Astrocyte (in vitro differentiated cells and primary cell): Measurements from ENCODE around the gene SPDL1. TPM values are rescaled to one million over a fixed set of nuclear protein-coding genes. Genes with fewer than 3 reads are reported as not detected.

ENCODE experiments used
- DNase-seq: peaks from one replicate; pipeline ENCODE4 v3.0.0-alpha.2; 2010; ENCODE audit warnings: low read depth
- FAIRE-seq: peaks from 2 replicates; lab custom pipeline; 2011; peaks lifted over from hg19 to GRCh38; lab: Jason Lieb, UNC
- H2AFZ ChIP-seq: 2 replicates; pipeline ENCODE4 v1.6.0; 2012; ENCODE audit warnings: low read depth, low read length, inconsistent platforms
- H3K27ac ChIP-seq: 2 replicates; pipeline ENCODE4 v1.5.1; 2011; ENCODE audit warnings: low read depth, low read length, inconsistent platforms
- H3K27me3 ChIP-seq: 2 replicates; pipeline ENCODE4 v1.6.0; 2011; ENCODE audit warnings: low read length, inconsistent platforms; ENCODE audit not compliant: insufficient read depth
- H3K36me3 ChIP-seq: 2 replicates; pipeline ENCODE4 v1.5.1; 2011; ENCODE audit warnings: low read length, inconsistent platforms; ENCODE audit not compliant: insufficient read depth
- H3K4me1 ChIP-seq: 2 replicates; pipeline ENCODE4 v1.5.1; 2011; ENCODE audit warnings: low read length, inconsistent platforms; ENCODE audit not compliant: insufficient read depth
- H3K4me2 ChIP-seq: 2 replicates; pipeline ENCODE4 v1.6.0; 2012; ENCODE audit warnings: low read length, inconsistent platforms
- H3K4me3 ChIP-seq: 2 replicates; pipeline ENCODE4 v1.5.1; 2011; ENCODE audit warnings: low read depth, mild to moderate bottlenecking, low read length, inconsistent platforms; ENCODE audit not compliant: insufficient read depth
- H3K79me2 ChIP-seq: 2 replicates; pipeline ENCODE4 v1.6.0; 2012; ENCODE audit warnings: mild to moderate bottlenecking, low read length, inconsistent platforms; ENCODE audit not compliant: insufficient read depth
- H3K9ac ChIP-seq: 2 replicates; pipeline ENCODE4 v1.6.0; 2012; ENCODE audit warnings: mild to moderate bottlenecking, low read length, inconsistent platforms
- H3K9me3 ChIP-seq: 2 replicates; pipeline ENCODE4 v1.5.1; 2012; ENCODE audit warnings: low read depth, mild to moderate bottlenecking, low read length, inconsistent platforms; ENCODE audit not compliant: insufficient read depth
- H4K20me1 ChIP-seq: 2 replicates; pipeline ENCODE4 v1.6.0; 2012; ENCODE audit warnings: low read length, inconsistent platforms; ENCODE audit not compliant: insufficient read depth
- H3K27ac Mint-ChIP-seq: one replicate; pipeline ENCODE4 v1.8.0; 2021; ENCODE audit warnings: mild to moderate bottlenecking, mixed read lengths; ENCODE audit not compliant: unreplicated experiment
- H3K27me3 Mint-ChIP-seq: one replicate; pipeline ENCODE4 v1.8.0; 2021; ENCODE audit warnings: low read depth, mixed read lengths; ENCODE audit not compliant: unreplicated experiment
- H3K36me3 Mint-ChIP-seq: one replicate; pipeline ENCODE4 v1.8.0; 2021; ENCODE audit warnings: low read depth, mixed read lengths; ENCODE audit not compliant: unreplicated experiment
- H3K4me1 Mint-ChIP-seq: one replicate; pipeline ENCODE4 v1.8.0; 2021; ENCODE audit warnings: low read depth, mixed read lengths; ENCODE audit not compliant: unreplicated experiment
- H3K4me3 Mint-ChIP-seq: one replicate; pipeline ENCODE4 v1.8.0; 2021; ENCODE audit warnings: mild to moderate bottlenecking, moderate library complexity, mixed read lengths; ENCODE audit not compliant: unreplicated experiment
- H3K9me3 Mint-ChIP-seq: one replicate; pipeline ENCODE4 v1.8.0; 2021; ENCODE audit warnings: mild to moderate bottlenecking, mixed read lengths; ENCODE audit not compliant: unreplicated experiment
- EZH2 ChIP-seq: IDR thresholded peaks from 2 replicates; pipeline ENCODE4 v1.6.1; 2012; ENCODE audit warnings: mild to moderate bottlenecking, low read length, inconsistent platforms; ENCODE audit not compliant: insufficient read depth
- total RNA-seq: library from RNA; stranded (reverse); gene quantifications from 2 replicates; pipeline ENCODE4 v1.2.1, GENCODE V29; 2021
- TF ChIP-seq, protein P1 (sequence below): IDR thresholded peaks from 2 replicates; pipeline ENCODE4 v1.5.1; 2011; ENCODE audit warnings: low read depth, mild to moderate bottlenecking, inconsistent platforms, low read length, moderate library complexity; ENCODE audit not compliant: insufficient read depth

The SPDL1 gene
- total RNA-seq, 1 donor from 2014 or later = 27.0 TPM

DNA sequence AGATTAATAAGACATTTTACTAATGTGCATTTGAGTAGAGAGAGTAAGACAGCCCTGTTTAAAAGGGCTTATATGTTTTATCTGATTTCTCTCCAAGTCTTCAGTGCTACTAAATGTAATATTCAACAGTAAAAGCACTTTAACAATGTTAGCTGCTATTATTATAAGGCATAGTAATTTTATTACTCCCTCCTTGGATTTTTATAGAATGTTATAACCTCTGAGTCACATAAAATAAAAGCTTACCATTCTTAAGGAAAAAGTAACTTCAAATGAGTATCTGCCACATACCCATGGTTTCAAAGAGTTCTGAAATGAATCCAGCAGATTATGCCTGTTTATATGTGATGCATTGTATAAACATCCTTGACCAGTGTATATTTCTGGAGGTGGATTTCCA, 19.0 kb downstream of the SPDL1 start:
- H3K4me1 Mint-ChIP-seq = no peaks in the 10 kb centered on the region
- TF ChIP-seq, protein P1, sequence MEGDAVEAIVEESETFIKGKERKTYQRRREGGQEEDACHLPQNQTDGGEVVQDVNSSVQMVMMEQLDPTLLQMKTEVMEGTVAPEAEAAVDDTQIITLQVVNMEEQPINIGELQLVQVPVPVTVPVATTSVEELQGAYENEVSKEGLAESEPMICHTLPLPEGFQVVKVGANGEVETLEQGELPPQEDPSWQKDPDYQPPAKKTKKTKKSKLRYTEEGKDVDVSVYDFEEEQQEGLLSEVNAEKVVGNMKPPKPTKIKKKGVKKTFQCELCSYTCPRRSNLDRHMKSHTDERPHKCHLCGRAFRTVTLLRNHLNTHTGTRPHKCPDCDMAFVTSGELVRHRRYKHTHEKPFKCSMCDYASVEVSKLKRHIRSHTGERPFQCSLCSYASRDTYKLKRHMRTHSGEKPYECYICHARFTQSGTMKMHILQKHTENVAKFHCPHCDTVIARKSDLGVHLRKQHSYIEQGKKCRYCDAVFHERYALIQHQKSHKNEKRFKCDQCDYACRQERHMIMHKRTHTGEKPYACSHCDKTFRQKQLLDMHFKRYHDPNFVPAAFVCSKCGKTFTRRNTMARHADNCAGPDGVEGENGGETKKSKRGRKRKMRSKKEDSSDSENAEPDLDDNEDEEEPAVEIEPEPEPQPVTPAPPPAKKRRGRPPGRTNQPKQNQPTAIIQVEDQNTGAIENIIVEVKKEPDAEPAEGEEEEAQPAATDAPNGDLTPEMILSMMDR = no peak
- TF ChIP-seq EZH2 = no peak
- H3K79me2 ChIP-seq = no peaks in the 10 kb centered on the region
- no peak overlapping the region for H3K27ac ChIP-seq
- no peak overlapping the region for H2AFZ ChIP-seq
- H3K4me1 ChIP-seq = no peaks in the 10 kb centered on the region
- H3K4me3 ChIP-seq = no peak overlapping the region
- H3K4me2 ChIP-seq = peak overlapping the region; percentile 9
- no peaks in the 10 kb centered on the region for H4K20me1 ChIP-seq
- H3K9me3 ChIP-seq = no peaks in the 10 kb centered on the region
- H3K27me3 ChIP-seq = no peaks in the 10 kb centered on the region
- H3K27ac Mint-ChIP-seq = no peak overlapping the region
- peaks cover 47% of the 10 kb centered on the region for H3K36me3 ChIP-seq
- H3K27me3 Mint-ChIP-seq = no peaks in the 10 kb centered on the region
- FAIRE-seq = no peak
- no peaks in the 10 kb centered on the region for H3K9me3 Mint-ChIP-seq
- H3K9ac ChIP-seq = peak overlapping the region; percentile 11
- DNase-seq = peak; percentile 34
- peaks cover 2% of the 10 kb centered on the region for H3K36me3 Mint-ChIP-seq
- H3K4me3 Mint-ChIP-seq = no peak overlapping the region

DNA sequence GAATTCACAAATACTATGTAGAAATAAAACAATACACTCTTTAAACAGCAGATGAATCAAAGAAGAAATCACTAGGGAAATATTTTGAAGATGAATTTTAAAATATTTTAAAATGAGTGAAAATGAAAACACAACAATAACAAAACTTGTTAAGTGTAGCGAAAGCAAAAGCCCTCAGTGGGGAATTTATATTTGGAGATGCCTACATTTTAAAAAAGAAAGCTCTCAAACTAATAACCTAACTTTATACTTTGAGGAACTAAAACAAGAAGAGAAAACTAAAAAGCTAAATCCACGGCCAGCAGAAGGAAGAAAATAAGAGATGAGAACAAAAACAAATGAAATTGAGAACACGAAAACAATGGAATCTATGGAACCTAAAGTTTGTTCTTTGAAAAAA, 22.7 kb downstream of the SPDL1 start:
- Histone ChIP-seq H3K4me1 (no peaks in the 10 kb centered on the region), H3K27ac (no peak overlapping the region), H3K36me3 (peaks cover 19% of the 10 kb centered on the region), H3K79me2 (no peaks in the 10 kb centered on the region), H4K20me1 (no peaks in the 10 kb centered on the region), H3K9ac (no peak overlapping the region), H3K4me3 (no peak overlapping the region), H3K27me3 (no peaks in the 10 kb centered on the region), H3K4me2 (no peak overlapping the region), H3K9me3 (no peaks in the 10 kb centered on the region), H2AFZ (no peak overlapping the region)
- TF ChIP-seq, protein P1 = no peak
- TF ChIP-seq EZH2 = no peak
- Mint-ChIP-seq H3K9me3 (peaks cover 7% of the 10 kb centered on the region), H3K27me3 (no peaks in the 10 kb centered on the region), H3K4me1 (no peaks in the 10 kb centered on the region), H3K27ac (no peak overlapping the region), H3K36me3 (peaks cover 2% of the 10 kb centered on the region), H3K4me3 (no peak overlapping the region)
- no peak for FAIRE-seq
- no peak for DNase-seq

DNA sequence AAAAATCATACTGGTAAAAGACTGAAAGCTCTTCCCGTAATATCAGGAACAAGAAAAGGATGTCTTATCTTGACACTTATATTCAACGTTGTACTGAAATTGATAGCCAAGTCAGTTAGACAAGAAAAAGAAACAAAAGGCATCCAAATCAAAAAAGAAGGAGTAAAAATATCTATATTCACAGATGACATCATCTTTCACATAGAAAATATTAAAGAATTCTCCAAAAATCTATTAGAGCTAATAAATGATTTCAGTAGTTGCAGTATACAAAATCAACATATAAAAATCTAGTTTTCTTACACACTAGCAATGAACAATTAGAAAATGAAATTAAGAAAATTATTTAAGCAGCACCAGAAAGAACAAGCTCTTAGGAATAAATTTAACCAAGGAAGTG, 24.3 kb downstream of the SPDL1 start:
- no peak for FAIRE-seq

More for the DNA sequence above, 24.3 kb downstream of the SPDL1 start:
- TF ChIP-seq, protein P1 = no peak
- no peak for TF ChIP-seq EZH2
- no peak overlapping the region for H3K9ac ChIP-seq
- DNase-seq = no peak
- H3K36me3 ChIP-seq = peaks cover 9% of the 10 kb centered on the region
- peaks cover 2% of the 10 kb centered on the region for H3K36me3 Mint-ChIP-seq
- no peak overlapping the region for H2AFZ ChIP-seq
- H3K4me2 ChIP-seq = no peak overlapping the region
- H3K27ac Mint-ChIP-seq = no peak overlapping the region
- H3K4me3 Mint-ChIP-seq = no peak overlapping the region
- H3K4me3 ChIP-seq = no peak overlapping the region
- no peaks in the 10 kb centered on the region for H3K79me2 ChIP-seq
- no peak overlapping the region for H3K27ac ChIP-seq
- no peaks in the 10 kb centered on the region for H3K4me1 Mint-ChIP-seq
- no peaks in the 10 kb centered on the region for H3K9me3 ChIP-seq
- H3K4me1 ChIP-seq = no peaks in the 10 kb centered on the region
- H4K20me1 ChIP-seq = no peaks in the 10 kb centered on the region
- H3K27me3 ChIP-seq = no peaks in the 10 kb centered on the region
- peaks cover under 1% of the 10 kb centered on the region for H3K27me3 Mint-ChIP-seq
- peaks cover 11% of the 10 kb centered on the region for H3K9me3 Mint-ChIP-seq
